HG03342 (cell line): ENCODE results near the gene C16orf96.

ENCODE experiments used
- ATAC-seq: cut with Tn5 transposase; IDR thresholded peaks from one replicate; pipeline ENCODE4 v1.9.1; 2021; ENCODE audit warnings: mild to moderate bottlenecking, moderate library complexity; ENCODE audit not compliant: unreplicated experiment

Gene C16orf96

DNA sequence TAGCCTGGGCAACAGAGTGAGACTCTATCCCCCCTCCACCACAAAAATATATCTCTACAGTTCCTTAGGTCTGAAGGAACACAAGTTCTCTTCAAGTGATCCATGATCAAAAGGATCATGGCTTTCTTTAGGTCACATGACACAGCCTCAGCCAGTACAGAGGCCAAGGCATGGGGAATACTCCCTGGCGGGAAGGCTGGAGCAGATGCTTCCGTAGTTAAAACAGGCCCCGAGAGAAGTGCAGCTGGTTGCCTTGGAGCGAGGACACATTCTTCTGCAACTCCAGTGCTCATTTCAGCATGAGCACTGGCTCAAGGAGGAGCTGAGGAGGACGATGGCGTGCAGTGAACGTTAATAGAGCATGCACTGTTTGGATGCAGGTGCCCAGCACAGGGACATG lies 31.1 kb upstream of the C16orf96 start:
- ATAC-seq: no peak

DNA sequence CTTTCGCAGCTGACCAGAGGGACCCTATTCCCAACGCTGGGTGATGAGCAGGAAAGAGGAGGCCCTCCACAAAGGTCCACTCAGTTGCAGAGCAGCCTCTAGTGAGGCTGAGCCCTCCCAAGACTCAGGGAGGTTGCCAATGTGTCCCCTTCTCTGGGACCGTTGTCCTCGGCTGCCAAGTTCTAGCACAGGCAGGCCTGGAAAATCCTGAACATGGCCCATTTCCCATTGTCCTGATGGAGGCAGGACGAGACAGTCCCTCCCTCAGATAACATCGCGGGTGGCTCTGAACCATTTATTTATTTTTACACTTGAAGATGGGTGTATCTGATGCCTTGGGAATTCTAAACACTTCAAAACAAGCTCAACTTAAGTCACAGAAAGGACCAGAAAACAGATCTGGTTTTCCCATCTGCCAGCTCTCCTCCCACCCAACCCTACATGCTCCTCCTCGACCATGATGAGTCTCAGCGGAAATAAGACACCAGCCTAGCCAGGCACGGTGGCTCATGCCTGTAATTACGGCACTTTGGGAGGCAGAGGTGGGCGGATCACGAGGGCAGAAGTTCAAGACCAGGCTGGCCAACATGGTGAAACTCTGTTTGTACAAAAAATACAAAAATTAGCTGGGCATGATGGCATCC lies 30.4 kb upstream of the C16orf96 start:
- ATAC-seq: no peak

DNA sequence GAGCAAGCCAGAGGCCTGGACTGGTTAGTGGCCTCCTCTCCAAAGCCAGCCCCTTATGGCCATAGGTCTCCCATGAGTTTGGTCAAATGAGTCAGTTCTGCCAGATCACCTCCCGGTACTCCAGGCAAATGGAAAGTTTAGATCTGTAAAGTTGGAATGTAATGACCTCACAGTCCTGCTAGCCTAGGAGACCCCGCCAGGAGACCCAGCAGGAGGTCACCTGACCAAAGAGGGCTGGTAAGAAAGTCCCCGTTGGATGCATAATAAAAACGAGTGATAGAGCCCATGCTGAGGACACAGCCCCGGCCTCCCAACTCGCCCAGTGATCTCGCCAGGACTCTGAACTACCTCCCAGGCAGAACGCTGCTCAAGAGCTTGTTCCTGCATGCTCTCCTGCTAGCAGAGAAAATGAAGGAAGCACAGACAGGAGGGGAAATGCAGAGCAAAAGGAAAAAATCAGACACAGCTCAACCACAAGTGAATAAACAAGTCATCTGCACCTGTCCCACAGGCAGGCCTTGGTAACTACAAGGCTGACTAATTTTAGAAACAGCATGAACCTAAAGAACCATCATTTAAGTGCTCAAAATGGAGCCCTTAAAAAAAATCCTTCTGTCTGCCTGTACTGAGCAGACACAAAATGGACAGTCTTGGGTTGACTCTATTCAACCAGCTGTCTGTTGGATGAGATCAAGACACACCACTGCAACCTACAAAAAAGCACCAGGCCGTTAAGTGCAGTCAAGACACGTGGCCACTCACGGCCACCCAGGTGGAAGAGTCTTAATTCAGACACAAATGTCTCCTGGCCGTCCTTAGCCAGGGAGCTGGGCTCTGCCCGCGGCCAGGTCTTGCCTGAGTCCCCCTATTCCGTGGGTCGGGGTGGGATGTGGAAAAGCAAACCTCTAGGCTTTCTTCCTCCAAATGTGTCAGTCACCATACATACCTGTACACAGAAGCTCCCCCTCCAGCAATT lies 26.8 kb upstream of the C16orf96 start:
- no peak for ATAC-seq

DNA sequence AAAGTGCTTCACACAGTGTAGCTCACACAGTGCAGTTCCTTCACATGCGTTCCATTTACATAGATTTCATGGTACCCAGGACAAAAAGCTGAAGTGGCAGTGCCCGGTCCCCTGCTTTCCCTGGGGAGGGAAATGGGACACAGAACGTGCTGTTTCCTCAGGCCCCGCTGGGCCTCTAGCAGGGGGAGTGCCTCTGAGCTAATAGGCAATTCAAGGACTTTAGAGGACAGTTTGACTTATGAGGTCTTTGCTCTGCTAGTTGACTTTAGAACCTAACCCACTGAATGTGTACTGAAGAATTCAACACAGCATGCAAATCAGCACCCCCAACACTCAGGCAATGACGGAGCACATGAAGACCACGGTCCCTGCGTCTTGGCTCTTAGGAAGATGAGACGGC lies 24.3 kb upstream of the C16orf96 start:
- ATAC-seq: no peak

GRCh38 chr16:4532238-4532637 lies 23.9 kb upstream of the C16orf96 start:
- ATAC-seq: no peak

DNA sequence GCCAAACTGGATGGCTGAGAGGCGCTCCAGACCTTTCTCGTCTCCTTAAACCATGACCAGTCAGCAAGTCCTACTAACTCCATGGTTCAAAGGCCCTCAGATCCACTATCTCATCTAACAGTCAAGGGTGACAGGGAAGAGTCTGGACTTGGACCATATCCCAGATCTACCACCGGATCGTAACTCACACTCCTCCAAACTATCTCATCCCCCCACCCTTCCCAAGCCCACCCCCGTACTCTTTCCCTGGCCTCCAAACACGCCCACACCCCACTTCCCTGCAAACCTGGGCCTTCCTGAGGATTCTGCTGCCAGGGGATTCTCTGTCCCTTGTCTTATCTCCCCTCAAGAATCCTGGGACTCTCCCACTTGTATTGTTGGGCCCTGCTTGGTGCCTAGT lies 22.6 kb upstream of the C16orf96 start:
- ATAC-seq: no peak

DNA sequence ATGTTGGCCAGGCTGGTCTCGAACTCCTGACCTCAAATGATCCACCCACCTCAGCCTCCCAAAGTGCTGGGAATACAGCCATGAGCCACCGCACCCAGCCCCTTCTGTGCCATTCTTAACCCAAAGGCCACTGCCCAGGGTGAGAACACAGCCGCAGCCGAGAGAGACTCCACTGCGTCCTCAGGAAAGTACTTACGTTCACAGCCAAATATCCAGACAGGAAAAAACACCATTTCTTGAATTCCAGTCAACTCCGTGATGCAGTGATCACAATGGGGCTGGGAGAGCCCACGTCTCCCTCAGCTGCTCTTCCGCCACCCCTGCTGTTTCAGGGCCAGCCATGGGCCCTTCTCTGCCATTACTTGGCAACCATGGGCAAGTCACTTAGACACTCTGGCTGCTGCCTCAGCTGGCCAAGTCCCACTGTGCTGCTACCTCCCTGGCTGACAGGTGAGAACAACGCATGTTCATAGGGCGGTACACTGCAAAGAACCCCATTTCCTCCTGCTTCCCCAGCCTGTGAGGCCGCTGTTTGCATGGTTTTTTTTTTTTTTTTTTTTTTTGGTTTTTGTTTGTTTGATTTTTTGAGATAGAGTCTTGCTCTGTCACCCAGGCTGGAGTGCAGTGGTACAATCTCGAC lies 21.9 kb upstream of the C16orf96 start:
- no peak for ATAC-seq

- ATAC-seq: no peak
Observed at GRCh38 chr16:4535627-4536108, 20.5 kb upstream of the C16orf96 start.

- no peak for ATAC-seq
Observed at GRCh38 chr16:4536391-4537106, 19.6 kb upstream of the C16orf96 start.

GRCh38 chr16:4537376-4538343 lies 18.5 kb upstream of the C16orf96 start:
- peak; percentile 24 for ATAC-seq

GRCh38 chr16:4538350-4539235 lies 17.5 kb upstream of the C16orf96 start, which contains the start of gene CDIP1:
Gene CDIP1, minus strand, starts transcription at chr16:4538773. Its CDS starts 24,643 bp downstream, at chr16:4514130.
- peak; percentile 69 for ATAC-seq

GRCh38 chr16:4539716-4540284 lies 16.3 kb upstream of the C16orf96 start:
- ATAC-seq: no peak

DNA sequence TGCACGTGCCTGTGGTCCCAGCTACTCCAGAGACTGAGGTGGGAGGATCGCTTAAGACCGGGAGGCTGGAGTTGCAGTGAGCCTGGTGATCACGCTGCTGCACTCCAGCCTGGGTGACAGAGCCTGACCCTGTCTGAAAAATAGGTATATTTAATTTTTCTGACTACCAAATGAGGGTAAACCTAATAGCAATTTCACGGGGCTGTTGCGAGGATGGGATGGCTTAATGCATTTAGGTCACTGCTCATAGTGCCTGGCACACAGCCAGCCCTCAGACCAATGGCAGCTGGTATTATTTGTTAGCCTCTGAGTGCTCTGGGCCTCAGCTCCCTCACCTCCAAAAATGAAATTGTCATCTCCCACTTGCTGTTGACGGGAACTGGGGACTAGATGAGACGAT lies 11.7 kb upstream of the C16orf96 start:
- ATAC-seq: no peak

- no peak for ATAC-seq
Observed at GRCh38 chr16:4548124-4548523, 8.0 kb upstream of the C16orf96 start.

- ATAC-seq: no peak
Observed at GRCh38 chr16:4550591-4550990, 5.5 kb upstream of the C16orf96 start.

DNA sequence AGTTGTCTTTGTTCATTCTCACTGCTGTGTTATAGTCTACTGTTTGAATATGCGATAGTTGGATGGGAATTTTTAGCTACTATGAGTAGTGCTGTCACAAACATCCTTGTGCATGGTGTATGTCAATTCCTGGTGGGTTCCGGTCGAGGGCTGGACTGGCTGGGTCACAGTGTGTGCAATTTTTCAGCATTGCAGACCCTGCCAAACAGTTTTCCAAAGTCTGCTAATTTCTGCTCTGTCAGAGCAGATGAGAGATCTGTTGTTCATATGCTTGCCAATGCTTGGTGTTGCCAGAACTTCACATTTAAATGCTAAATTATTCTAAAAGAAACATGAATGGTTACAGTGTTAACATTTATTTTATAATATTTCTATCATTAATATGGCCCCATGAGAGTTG lies 3.6 kb upstream of the C16orf96 start:
- no peak for ATAC-seq

GRCh38 chr16:4556580-4556979 lies 440 bp downstream of the C16orf96 start:
- no peak for ATAC-seq

- ATAC-seq: no peak
Observed at GRCh38 chr16:4557973-4558372, 1.8 kb downstream of the C16orf96 start.
